ENCODE results near the gene ATF1. TPM values are rescaled to one million over a fixed set of nuclear protein-coding genes. Genes with fewer than 3 reads are reported as not detected.

Gene ATF1
- total and polyA plus RNA-seq, 10 of the 15 experiments (the other 5 are each of a cell fraction or from before 2014, with no cell fraction given), result 15.4 to 92.0 (median 33.6) TPM

GRCh38 chr12:50718760-50719159 lies 45.1 kb upstream of the ATF1 start:
- H3K36me3 ChIP-seq (ENCODE audit: control insufficient read depth in 2 of 2, insufficient read depth in 2 of 2, low read length in 1 of 2), result peaks cover 4 to 20% of the 10 kb centered on the region in 2 experiments
- no peaks in the 10 kb centered on the region for H3K79me2 ChIP-seq (ENCODE audit: control insufficient read depth, insufficient read depth, low read length)
- 100% methylated on average over 2 of the region's 2 CpGs for WGBS (ENCODE audit: insufficient coverage, insufficient replicate concordance, low lambda C conversion rate, missing lambda C conversion rate)
- no peaks in the 10 kb centered on the region for H3K27me3 ChIP-seq (replicated peaks in 1 of 2; ENCODE audit: control insufficient read depth in 2 of 2, insufficient read depth in 2 of 2, low read length in 1 of 2)
- ChIA-PET POLR2A (interaction anchor here (0.6 kb wide), 1 partner anchor 200 kb away, joined by 3 read pairs; no protein-coding TSS in a partner anchor), RAD21 (ENCODE audit: unreplicated experiment) (no interaction called here), CTCF (no interaction called here), SMC1A (ENCODE audit: uncharacterized antibody, unreplicated experiment) (no interaction called here)
- H3K4me1 ChIP-seq (ENCODE audit: control insufficient read depth, insufficient read depth, low read length), result no peaks in the 10 kb centered on the region
- no peak for TF ChIP-seq CTCF (IDR thresholded peaks at IDR 0.05 in 2 of 3, conservative IDR thresholded peaks at IDR 0.05 in 1 of 3; ENCODE audit: control insufficient read depth in 2 of 3, extremely low read depth in 1 of 3, insufficient read depth in 1 of 3, low read depth in 3 of 3, low read length in 3 of 3)
- no peak for TF ChIP-seq PML (IDR thresholded peaks at IDR 0.05; ENCODE audit: low read length)
- TF ChIP-seq IRF3 (IDR thresholded peaks at IDR 0.05), result no peak
- no peak for TF ChIP-seq CHD2 (IDR thresholded peaks at IDR 0.05; ENCODE audit: borderline replicate concordance, low read depth, low read length)
- TF ChIP-seq CBX5 (IDR thresholded peaks at IDR 0.05; ENCODE audit: low read depth), result no peak
- TF ChIP-seq USF2 (IDR thresholded peaks at IDR 0.05; ENCODE audit: borderline replicate concordance, low read depth, low read length), result no peak
- TF ChIP-seq HDGF (IDR thresholded peaks at IDR 0.05), result no peak
- H3K9ac ChIP-seq (ENCODE audit: control insufficient read depth, insufficient read depth, low read length), result no peak overlapping the region
- H3K4me2 ChIP-seq (ENCODE audit: control insufficient read depth, insufficient read depth), result no peak overlapping the region
- H3K27ac ChIP-seq (ENCODE audit: control insufficient read depth, insufficient read depth), result no peak overlapping the region
- no peak overlapping the region for H2AFZ ChIP-seq (ENCODE audit: control insufficient read depth, low read depth, low read length)
- H3K9me3 ChIP-seq (replicated peaks; ENCODE audit: control insufficient read depth, insufficient read depth, low read length), result no peaks in the 10 kb centered on the region
- no peak for ATAC-seq
- H4K20me1 ChIP-seq (ENCODE audit: control insufficient read depth, insufficient read depth), result no peaks in the 10 kb centered on the region
- intact Hi-C loops (cut with micrococcal nuclease; ENCODE audit: unreplicated experiment) (no loop called here), in situ Hi-C loops (cut with MboI) (no loop called here)
- BruUV-seq (replicated peaks), result no TSS peak
- DNase-seq (ENCODE audit: low read depth, low spot score), result no peak
- H3K4me3 ChIP-seq, result no peak overlapping the region
- no peak for FAIRE-seq

All from GM12878 (cell line).